Measurements from ENCODE around the gene ANXA9. TPM values are rescaled to one million over a fixed set of nuclear protein-coding genes. Genes with fewer than 3 reads are reported as not detected.
A peak's percentile ranks its signal among the peaks of the same experiment; 100 is the strongest.

ANXA9 gene
- total and polyA plus RNA-seq, 2 experiments from 2014 or later = 1.4 to 2.2 TPM

- Mint-ChIP-seq H3K27ac (no peak overlapping the region), H3K4me1 (peaks cover 36% of the 10 kb centered on the region), H3K9me3 (no peaks in the 10 kb centered on the region), H3K4me3 (peak overlapping the region; percentile 94), H3K36me3 (ENCODE audit: low read depth) (no peaks in the 10 kb centered on the region; the same call in 2 of the 3 replicates), H3K27me3 (ENCODE audit: insufficient read depth, low read depth, poor library complexity) (peaks cover 21% of the 10 kb centered on the region)
- Histone ChIP-seq H3F3A (replicated peaks; ENCODE audit: low read depth) (peaks cover 13% of the 10 kb centered on the region; the same call in 1 of the 2 replicates), H3K4me2 (peak overlapping the region; percentile 80), H3K27ac (ENCODE audit: low read depth) (no peak overlapping the region), H2AFZ (peak overlapping the region; percentile 88; the same call in 1 of the 2 replicates), H3K9me2 (ENCODE audit: insufficient read depth) (no peaks in the 10 kb centered on the region), H3K36me3 (ENCODE audit: insufficient read depth) (no peaks in the 10 kb centered on the region), H3K79me2 (replicated peaks; ENCODE audit: insufficient read depth) (peaks cover 15% of the 10 kb centered on the region), H4K20me1 (replicated peaks; ENCODE audit: insufficient read depth) (no peaks in the 10 kb centered on the region; the same call in 1 of the 2 replicates), H3K27me3 (ENCODE audit: insufficient read depth) (no peaks in the 10 kb centered on the region), H3K4me1 (ENCODE audit: insufficient read depth) (peaks cover 25% of the 10 kb centered on the region), H3K4me3 (peak overlapping the region; percentile 84)
- TF ChIP-seq JUNB (IDR thresholded peaks at IDR 0.05; ENCODE audit: unreplicated experiment) (no peak), ZNF331 (CRISPR knock-in tag; IDR thresholded peaks at IDR 0.05; ENCODE audit: low read depth) (no peak), REST (IDR thresholded peaks at IDR 0.05; ENCODE audit: unreplicated experiment) (no peak), CTCF (conservative IDR thresholded peaks at IDR 0.05; ENCODE audit: low read depth in 2 of 2) (no peak), POLR2AphosphoS5 (IDR thresholded peaks at IDR 0.05; ENCODE audit: low read depth) (no peak), NANOG (IDR thresholded peaks at IDR 0.05; ENCODE audit: borderline replicate concordance) (no peak), EZH2 (IDR thresholded peaks at IDR 0.05; ENCODE audit: low read depth, unreplicated experiment) (no peak), EZH2phosphoT487 (IDR thresholded peaks at IDR 0.05; ENCODE audit: unreplicated experiment) (no peak), CREB1 (CRISPR knock-in tag; IDR thresholded peaks at IDR 0.05; ENCODE audit: low read depth) (no peak), STAT1 (IDR thresholded peaks at IDR 0.05; ENCODE audit: unreplicated experiment) (no peak), ZNF114 (CRISPR knock-in tag; IDR thresholded peaks at IDR 0.05) (no peak)
- TF ChIP-seq, protein P1, sequence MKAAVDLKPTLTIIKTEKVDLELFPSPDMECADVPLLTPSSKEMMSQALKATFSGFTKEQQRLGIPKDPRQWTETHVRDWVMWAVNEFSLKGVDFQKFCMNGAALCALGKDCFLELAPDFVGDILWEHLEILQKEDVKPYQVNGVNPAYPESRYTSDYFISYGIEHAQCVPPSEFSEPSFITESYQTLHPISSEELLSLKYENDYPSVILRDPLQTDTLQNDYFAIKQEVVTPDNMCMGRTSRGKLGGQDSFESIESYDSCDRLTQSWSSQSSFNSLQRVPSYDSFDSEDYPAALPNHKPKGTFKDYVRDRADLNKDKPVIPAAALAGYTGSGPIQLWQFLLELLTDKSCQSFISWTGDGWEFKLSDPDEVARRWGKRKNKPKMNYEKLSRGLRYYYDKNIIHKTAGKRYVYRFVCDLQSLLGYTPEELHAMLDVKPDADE (IDR thresholded peaks at IDR 0.05) = no peak
- TF ChIP-seq, protein P2, sequence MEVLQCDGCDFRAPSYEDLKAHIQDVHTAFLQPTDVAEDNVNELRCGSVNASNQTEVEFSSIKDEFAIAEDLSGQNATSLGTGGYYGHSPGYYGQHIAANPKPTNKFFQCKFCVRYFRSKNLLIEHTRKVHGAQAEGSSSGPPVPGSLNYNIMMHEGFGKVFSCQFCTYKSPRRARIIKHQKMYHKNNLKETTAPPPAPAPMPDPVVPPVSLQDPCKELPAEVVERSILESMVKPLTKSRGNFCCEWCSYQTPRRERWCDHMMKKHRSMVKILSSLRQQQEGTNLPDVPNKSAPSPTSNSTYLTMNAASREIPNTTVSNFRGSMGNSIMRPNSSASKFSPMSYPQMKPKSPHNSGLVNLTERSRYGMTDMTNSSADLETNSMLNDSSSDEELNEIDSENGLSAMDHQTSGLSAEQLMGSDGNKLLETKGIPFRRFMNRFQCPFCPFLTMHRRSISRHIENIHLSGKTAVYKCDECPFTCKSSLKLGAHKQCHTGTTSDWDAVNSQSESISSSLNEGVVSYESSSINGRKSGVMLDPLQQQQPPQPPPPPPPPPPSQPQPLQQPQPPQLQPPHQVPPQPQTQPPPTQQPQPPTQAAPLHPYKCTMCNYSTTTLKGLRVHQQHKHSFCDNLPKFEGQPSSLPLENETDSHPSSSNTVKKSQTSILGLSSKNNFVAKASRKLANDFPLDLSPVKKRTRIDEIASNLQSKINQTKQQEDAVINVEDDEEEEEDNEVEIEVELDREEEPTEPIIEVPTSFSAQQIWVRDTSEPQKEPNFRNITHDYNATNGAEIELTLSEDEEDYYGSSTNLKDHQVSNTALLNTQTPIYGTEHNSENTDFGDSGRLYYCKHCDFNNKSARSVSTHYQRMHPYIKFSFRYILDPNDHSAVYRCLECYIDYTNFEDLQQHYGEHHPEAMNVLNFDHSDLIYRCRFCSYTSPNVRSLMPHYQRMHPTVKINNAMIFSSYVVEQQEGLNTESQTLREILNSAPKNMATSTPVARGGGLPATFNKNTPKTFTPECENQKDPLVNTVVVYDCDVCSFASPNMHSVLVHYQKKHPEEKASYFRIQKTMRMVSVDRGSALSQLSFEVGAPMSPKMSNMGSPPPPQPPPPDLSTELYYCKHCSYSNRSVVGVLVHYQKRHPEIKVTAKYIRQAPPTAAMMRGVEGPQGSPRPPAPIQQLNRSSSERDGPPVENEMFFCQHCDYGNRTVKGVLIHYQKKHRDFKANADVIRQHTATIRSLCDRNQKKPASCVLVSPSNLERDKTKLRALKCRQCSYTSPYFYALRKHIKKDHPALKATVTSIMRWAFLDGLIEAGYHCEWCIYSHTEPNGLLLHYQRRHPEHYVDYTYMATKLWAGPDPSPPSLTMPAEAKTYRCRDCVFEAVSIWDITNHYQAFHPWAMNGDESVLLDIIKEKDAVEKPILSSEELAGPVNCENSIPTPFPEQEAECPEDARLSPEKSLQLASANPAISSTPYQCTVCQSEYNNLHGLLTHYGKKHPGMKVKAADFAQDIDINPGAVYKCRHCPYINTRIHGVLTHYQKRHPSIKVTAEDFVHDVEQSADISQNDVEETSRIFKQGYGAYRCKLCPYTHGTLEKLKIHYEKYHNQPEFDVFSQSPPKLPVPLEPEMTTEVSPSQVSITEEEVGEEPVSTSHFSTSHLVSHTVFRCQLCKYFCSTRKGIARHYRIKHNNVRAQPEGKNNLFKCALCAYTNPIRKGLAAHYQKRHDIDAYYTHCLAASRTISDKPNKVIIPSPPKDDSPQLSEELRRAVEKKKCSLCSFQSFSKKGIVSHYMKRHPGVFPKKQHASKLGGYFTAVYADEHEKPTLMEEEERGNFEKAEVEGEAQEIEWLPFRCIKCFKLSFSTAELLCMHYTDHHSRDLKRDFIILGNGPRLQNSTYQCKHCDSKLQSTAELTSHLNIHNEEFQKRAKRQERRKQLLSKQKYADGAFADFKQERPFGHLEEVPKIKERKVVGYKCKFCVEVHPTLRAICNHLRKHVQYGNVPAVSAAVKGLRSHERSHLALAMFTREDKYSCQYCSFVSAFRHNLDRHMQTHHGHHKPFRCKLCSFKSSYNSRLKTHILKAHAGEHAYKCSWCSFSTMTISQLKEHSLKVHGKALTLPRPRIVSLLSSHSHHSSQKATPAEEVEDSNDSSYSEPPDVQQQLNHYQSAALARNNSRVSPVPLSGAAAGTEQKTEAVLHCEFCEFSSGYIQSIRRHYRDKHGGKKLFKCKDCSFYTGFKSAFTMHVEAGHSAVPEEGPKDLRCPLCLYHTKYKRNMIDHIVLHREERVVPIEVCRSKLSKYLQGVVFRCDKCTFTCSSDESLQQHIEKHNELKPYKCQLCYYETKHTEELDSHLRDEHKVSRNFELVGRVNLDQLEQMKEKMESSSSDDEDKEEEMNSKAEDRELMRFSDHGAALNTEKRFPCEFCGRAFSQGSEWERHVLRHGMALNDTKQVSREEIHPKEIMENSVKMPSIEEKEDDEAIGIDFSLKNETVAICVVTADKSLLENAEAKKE (CRISPR knock-in tag; IDR thresholded peaks at IDR 0.05) = no peak
- ATAC-seq = no peak
- no peak for DNase-seq (ENCODE audit: low spot score)
Measured at GRCh38 chr1:151009206-151009587, 27.1 kb downstream of the ANXA9 start.
